Posterior cingulate gyrus (tissue), 11 donors: ENCODE data around the gene MAMLD1.

ENCODE experiments used
- DNase-seq, 10 donors: peaks; one replicate each; pipeline versions ENCODE4 v3.0.0 to v3.0.0-alpha.2; 2020 to 2021; ENCODE audit warnings: mixed read lengths in 3 of 10
- intact Hi-C: fragments of 100-400 bp; cut with DNase I; formaldehyde crosslinking; loops from one replicate; pipeline ENCODE4 v1.15.1; 2023

The MAMLD1 gene

GRCh38 chrX:150451953-150452352 lies 88.8 kb downstream of the MAMLD1 start:
- no peak for DNase-seq
- intact Hi-C loops: no loop called here

- no peak for DNase-seq
- intact Hi-C loops: no loop called here
Measured at GRCh38 chrX:150454083-150454482, 91.0 kb downstream of the MAMLD1 start.

- intact Hi-C loops: no loop called here
- no peak for DNase-seq
Measured at GRCh38 chrX:150454508-150455214, 91.5 kb downstream of the MAMLD1 start.

DNA sequence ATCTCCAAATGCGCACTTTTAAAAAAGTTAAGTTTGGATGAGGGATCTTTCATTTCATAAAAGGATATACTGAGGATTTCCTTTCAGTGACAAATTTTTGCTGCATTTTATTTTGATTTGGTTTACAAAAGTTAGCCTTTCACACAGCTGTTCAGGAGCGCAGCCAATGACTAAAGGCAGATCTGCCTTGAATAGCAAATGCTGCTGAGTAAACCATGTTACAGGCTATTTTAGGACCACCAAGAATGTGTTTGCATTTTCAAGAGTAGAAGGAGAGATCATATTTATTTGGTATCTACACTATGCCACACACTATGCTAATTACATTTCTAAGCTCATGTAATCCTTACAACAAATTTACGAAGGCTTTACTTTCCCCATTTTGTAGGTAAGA lies 92.1 kb downstream of the MAMLD1 start:
- intact Hi-C loops: no loop called here

GRCh38 chrX:150456466-150456865 lies 93.3 kb downstream of the MAMLD1 start:
- intact Hi-C loops: no loop called here
- DNase-seq: no peak

More for the DNA sequence above, 92.1 kb downstream of the MAMLD1 start:
- DNase-seq: no peak

- intact Hi-C loops: no loop called here
- no peak for DNase-seq
Measured at GRCh38 chrX:150456941-150457340, 93.8 kb downstream of the MAMLD1 start.

- no peak for DNase-seq
- intact Hi-C loops: no loop called here
Measured at GRCh38 chrX:150459196-150459595, 96.1 kb downstream of the MAMLD1 start.

DNA sequence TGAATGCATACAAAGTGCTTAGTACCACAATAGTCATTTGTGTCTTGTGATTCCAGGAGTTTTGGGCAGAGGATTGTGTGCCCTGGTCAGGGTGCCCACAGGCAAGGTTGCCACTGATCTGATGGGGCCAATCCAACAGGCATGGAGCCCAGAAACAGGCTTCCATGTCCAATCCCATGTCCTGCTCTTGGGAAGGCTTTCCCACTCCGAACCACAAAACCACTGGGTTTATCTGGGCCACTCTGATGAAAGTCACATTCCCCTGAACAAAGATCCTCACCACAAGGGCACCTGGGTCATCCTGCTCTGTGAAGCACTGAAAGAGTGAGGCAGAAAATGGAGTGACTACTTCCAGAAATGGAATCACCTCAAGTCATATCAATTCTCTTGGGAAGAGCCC lies 96.9 kb downstream of the MAMLD1 start:
- intact Hi-C loops: no loop called here
- DNase-seq: no peak

GRCh38 chrX:150460781-150461180 lies 97.7 kb downstream of the MAMLD1 start:
- DNase-seq: no peak
- intact Hi-C loops: no loop called here

- intact Hi-C loops: no loop called here
- DNase-seq: no peak
Measured at GRCh38 chrX:150463566-150463965, 100.4 kb downstream of the MAMLD1 start.

- no peak for DNase-seq
- intact Hi-C loops: no loop called here
Measured at GRCh38 chrX:150464001-150464400, 100.9 kb downstream of the MAMLD1 start.

DNA sequence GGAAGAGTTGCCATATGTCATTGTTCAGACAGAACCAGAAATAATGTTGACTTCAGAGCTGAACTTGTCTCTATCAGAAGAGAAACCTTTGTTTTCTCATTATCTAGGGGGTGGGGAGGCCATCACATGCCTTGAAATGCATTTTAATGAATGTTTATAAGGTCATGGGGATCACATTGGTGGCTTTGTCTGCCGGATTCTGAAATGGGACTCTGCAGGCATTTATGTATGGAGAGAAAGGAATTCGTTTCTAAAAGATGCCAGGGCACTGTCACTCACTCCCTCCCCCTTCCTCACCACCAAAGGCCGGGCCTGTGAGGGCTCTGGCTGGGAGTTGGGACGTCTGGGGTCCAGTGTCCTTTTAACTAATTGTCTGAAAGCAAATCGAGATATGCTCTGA lies 102.2 kb downstream of the MAMLD1 start:
- peak in 3 of 10 donors; percentile 12 to 28 (median 24) for DNase-seq
- intact Hi-C loops: no loop called here

GRCh38 chrX:150465881-150466775 lies 103.0 kb downstream of the MAMLD1 start:
- DNase-seq: peak in 1 of 10 donors; percentile 12
- intact Hi-C loops: no loop called here

DNA sequence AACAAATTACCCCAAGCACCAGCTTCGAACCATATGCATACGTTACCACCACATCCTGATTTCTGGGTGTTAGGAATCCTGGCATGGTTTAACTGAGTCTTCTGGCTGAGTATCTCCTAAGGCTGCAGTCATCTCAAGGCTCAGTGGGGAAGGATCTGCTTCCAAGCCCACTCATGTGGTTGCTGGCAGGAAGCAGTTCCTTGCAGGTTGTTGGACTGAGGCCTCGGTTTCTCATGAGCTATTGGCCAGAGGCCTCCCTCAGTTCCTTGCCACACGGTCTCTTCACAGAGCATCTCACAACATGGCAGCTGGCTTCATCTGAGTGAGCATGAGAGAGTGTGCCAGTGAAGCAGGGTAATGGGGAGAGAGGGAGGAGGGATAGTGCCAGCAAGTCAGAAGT lies 109.2 kb downstream of the MAMLD1 start:
- no peak for DNase-seq
- intact Hi-C loops: no loop called here

DNA sequence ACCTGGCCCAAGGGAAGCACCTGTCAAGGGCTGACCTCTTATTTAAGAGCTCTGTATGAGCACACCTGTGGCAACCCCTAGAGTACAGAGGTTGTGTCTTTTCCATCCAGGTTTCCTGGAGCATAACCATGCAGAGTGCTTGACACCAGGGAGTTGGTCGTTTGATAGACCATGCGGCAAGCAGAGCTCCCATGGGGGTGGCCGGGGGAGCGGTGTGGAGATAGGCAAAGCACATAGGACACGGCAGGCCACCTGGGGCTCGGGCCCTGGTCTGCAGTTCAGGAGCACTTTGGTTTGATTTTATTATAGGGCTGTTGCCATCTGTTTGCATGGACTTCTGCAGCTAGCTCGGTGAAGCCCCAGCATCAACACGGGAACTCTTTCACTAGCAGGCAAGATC lies 110.3 kb downstream of the MAMLD1 start:
- DNase-seq: no peak
- intact Hi-C loops: no loop called here

DNA sequence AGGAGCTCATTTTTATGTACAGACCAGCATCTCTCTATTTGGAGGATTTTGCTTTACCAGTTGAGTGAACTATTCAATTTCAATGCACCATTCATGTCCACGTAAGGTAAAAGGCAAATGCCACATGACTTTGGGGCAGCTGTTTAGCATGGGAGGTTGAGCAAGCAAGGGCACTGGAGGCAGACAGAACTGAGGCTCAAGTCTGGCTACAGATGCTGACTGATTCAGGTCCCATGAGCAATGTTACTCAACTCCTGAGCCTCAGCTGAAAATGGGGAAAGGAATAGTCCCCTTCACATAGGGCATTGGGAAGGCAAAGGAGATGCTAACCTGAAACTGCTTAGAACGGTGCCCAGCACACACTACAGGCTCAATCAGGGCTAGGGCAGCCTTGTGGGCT lies 112.3 kb downstream of the MAMLD1 start:
- intact Hi-C loops: no loop called here
- no peak for DNase-seq

GRCh38 chrX:150476164-150476699 lies 113.1 kb downstream of the MAMLD1 start:
- no peak for DNase-seq
- intact Hi-C loops: no loop called here

DNA sequence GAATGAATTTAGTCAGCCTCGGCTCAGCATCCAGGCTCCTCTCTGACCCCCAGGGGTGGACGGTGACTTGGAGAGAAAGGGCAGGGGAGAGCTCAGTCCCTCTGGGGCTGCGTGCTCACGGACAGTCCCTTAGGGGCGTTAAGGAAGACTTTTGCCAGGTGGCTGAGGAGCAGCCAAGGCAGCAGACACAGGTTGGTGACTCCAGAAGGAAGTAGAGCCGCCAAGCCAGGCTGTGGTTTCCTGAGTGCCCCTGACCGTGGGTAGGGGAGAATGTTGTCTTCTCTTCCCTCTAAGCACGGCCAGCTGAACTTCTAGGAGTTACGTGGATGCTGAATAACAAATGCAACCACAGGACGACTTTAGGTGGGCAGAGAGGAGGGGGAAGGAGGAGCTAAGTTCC lies 114.3 kb downstream of the MAMLD1 start:
- DNase-seq: no peak
- intact Hi-C loops: no loop called here

GRCh38 chrX:150478496-150479492 lies 115.7 kb downstream of the MAMLD1 start:
- DNase-seq: no peak
- intact Hi-C loops: no loop called here

DNA sequence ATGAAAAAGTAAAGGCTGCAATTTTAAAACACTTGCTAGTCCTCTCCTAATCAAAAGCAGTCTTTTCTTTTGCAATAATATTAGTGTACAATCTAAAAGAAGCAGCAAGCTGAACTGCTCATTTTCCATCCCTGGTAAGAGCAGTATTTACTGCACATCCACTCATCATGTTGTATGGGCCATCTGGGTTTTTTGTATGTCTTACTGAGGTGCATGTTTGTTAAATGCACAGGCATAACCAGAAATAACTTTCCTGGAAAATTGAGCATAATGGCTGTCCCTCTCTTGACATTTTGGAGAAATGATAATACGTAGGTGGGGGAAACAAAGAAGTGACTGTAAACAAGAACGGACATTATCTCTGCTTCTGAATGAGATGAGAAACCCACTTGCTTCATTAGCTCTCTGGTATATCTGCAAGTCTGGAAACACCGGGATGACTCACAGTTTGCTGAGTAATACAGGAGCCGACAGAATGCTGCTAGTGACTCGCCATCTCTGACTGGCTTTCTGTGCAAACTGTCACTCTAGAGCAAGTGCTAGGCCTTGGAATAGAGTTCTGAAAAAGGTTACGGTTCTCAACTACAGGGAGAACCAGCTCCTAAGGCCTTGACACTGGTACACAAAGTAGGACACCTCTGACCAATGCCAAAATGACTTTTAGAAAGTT lies 119.6 kb downstream of the MAMLD1 start:
- intact Hi-C loops: no loop called here
- no peak for DNase-seq
